ENCODE results near the gene PCLO.

- TF ChIP-seq CTCF (IDR thresholded peaks at IDR 0.05; ENCODE audit: low read depth, low read length, missing input control) (no peak), HNF4G (IDR thresholded peaks at IDR 0.05) (no peak), RAD21 (IDR thresholded peaks at IDR 0.05) (no peak), MAX (IDR thresholded peaks at IDR 0.05) (no peak), YY1 (IDR thresholded peaks at IDR 0.05) (no peak), ZBTB33 (IDR thresholded peaks at IDR 0.05) (no peak)
These were observed 420.5 kb downstream of the PCLO start for GRCh38 chr7:82742163-82742562.

Measured in liver (tissue), 3 donors.